Epithelial cell of proximal tubule (primary cell): Measurements from ENCODE around the gene MTERF1. TPM values are rescaled to one million over a fixed set of nuclear protein-coding genes. Genes with fewer than 3 reads are reported as not detected.

ENCODE experiments used
- DNase-seq: peaks from one replicate; pipeline ENCODE4 v3.0.0-alpha.2; 2011; ENCODE audit warnings: low read depth
- H3K4me3 ChIP-seq: 2 replicates; pipeline ENCODE4 v1.5.1; 2011; ENCODE audit warnings: low read depth, mild to moderate bottlenecking, low read length
- CTCF ChIP-seq: conservative IDR thresholded peaks from 2 replicates; pipeline ENCODE4 v1.5.1; 2012; ENCODE audit warnings: low read depth, mild to moderate bottlenecking, low read length
- total RNA-seq: library from RNA; depleted of rRNA; stranded (reverse); fragments of >200 nt; gene quantifications from 2 replicates; pipeline ENCODE4 v1.2.3, GENCODE V29; 2015

MTERF1 gene
- total RNA-seq, 1 donor from 2014 or later, result 5.7 TPM

- DNase-seq, result no peak
- peak overlapping the region; percentile 98 for H3K4me3 ChIP-seq
- TF ChIP-seq CTCF, result no peak
Measured at GRCh38 chr7:91880016-91880412, 488 bp downstream of the MTERF1 start.

- DNase-seq, result no peak
- TF ChIP-seq CTCF, result peak; percentile 40
- H3K4me3 ChIP-seq, result no peak overlapping the region
Measured at GRCh38 chr7:91876391-91877133, 3.9 kb downstream of the MTERF1 start.

- no peak overlapping the region for H3K4me3 ChIP-seq
- TF ChIP-seq CTCF, result no peak
- no peak for DNase-seq
Measured at GRCh38 chr7:91875851-91876250, 4.7 kb downstream of the MTERF1 start.

- TF ChIP-seq CTCF, result no peak
- H3K4me3 ChIP-seq, result no peak overlapping the region
- no peak for DNase-seq
Measured at GRCh38 chr7:91872928-91873327, 7.6 kb downstream of the MTERF1 start.

GRCh38 chr7:91872069-91872468, 8.4 kb downstream of the MTERF1 start:
- no peak overlapping the region for H3K4me3 ChIP-seq
- no peak for TF ChIP-seq CTCF
- DNase-seq, result no peak

GRCh38 chr7:91869661-91870060, 10.8 kb downstream of the MTERF1 start:
- no peak for DNase-seq
- TF ChIP-seq CTCF, result peak; percentile 20
- H3K4me3 ChIP-seq, result no peak overlapping the region

GRCh38 chr7:91866599-91867148, 13.8 kb downstream of the MTERF1 start:
- TF ChIP-seq CTCF, result no peak
- DNase-seq, result no peak
- H3K4me3 ChIP-seq, result no peak overlapping the region
